Activated naive CD8-positive, alpha-beta T cell (primary cell): ENCODE measurements around the gene PPP1R1B.

Experiments
- H3K27ac Mint-ChIP-seq: one replicate; pipeline ENCODE4 v1.8.0; 2021; ENCODE audit warnings: mixed read lengths
- H3K27me3 Mint-ChIP-seq: one replicate; pipeline ENCODE4 v1.8.0; 2021; ENCODE audit warnings: mixed read lengths
- H3K36me3 Mint-ChIP-seq: one replicate; pipeline ENCODE4 v1.8.0; 2021; ENCODE audit warnings: mixed read lengths
- H3K4me1 Mint-ChIP-seq: one replicate; pipeline ENCODE4 v1.8.0; 2021; ENCODE audit warnings: low read depth, mixed read lengths
- H3K4me3 Mint-ChIP-seq: one replicate; pipeline ENCODE4 v1.8.0; 2021; ENCODE audit warnings: mild to moderate bottlenecking, mixed read lengths
- H3K9me3 Mint-ChIP-seq: one replicate; pipeline ENCODE4 v1.8.0; 2021; ENCODE audit warnings: low read depth, mixed read lengths

PPP1R1B gene

DNA sequence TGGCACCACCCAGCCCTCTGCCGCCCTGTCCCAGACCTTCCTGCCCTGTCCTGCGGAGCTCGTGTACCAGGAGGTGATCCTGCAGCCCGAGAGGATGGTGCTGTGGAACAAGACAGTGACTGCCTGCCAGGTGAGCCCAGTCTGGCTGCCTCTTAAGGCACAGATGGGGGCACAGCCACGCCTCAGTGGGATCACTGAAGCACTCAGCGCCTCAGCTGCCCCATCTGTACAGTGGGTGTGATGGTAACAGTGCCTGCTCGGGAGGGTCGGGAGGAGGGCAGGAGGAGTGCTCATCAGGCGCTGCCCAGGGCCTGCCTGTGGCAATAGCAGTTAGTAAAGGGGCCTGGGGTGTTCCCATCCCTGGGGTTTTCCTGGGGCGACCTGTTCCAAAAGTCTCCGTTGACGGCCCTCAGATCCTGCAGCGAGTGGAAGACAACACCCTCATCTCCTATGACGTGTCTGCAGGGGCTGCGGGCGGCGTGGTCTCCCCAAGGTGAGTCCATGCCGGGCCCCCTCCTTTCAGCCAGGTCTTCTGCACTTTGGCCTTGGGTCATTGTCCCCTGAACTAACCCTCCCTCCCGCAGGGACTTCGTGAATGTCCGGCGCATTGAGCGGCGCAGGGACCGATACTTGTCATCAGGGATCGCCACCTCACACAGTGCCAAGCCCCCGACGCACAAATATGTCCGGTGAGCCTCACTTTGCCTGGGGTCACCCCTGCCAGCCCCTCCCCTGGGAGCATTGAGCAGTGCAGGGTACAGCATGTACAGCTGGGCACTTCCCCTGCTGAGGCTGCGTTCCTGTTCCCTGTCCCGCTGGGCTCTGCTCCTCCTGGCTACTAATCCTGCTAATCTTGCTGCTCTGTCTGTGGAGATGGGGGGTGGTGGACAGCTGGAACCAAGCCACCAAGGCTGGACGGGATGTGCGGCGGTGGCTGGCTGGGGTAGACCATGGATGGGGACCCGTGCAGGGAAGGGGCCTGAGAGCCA is 33.9 kb downstream of the PPP1R1B start:
- Mint-ChIP-seq H3K27ac (no peak overlapping the region), H3K4me3 (no peak overlapping the region)

DNA sequence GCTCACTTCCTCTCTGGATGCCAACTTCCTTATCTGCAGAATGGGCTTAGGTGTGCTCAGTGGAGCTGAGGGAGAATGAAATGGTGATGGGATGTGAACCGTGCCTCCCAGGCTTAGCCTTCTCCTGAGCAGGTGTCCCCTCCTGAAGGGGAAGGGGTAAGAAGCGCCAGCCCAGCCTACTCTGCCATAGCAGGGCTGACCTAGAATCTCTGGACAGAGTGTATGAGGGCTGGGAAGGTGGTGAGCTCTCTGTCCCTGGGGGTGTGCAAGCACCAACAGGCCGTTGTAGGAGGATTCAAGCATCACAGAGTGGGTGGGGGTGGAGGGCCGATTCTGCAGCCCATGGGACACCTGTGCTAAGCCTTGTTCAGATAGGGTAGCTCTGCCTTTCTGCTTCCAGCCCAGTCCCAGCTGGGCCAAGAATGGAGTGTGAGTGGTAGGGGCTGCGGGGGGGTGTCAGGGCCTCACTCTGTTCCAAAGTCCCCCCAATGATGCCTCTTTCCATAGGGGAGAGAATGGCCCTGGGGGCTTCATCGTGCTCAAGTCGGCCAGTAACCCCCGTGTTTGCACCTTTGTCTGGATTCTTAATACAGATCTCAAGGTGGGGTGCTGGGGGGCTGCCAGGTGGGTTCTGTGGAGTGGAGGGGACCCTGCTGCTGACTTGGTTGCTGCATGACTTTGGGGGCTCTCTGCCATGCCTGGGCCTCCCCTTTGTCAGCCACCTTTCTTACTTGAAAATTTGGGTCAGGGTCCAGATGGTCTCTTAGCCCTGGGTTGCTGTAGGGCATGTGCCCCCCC is 35.2 kb downstream of the PPP1R1B start:
- peaks cover 44% of the 10 kb centered on the region for H3K4me1 Mint-ChIP-seq
- no peaks in the 10 kb centered on the region for H3K9me3 Mint-ChIP-seq
- H3K36me3 Mint-ChIP-seq, result no peaks in the 10 kb centered on the region
- H3K4me3 Mint-ChIP-seq, result peak overlapping the region; percentile 13
- no peaks in the 10 kb centered on the region for H3K27me3 Mint-ChIP-seq
- no peak overlapping the region for H3K27ac Mint-ChIP-seq

More for the DNA sequence above, 33.9 kb downstream of the PPP1R1B start:
- no peaks in the 10 kb centered on the region for H3K27me3 Mint-ChIP-seq
- H3K4me1 Mint-ChIP-seq, result peaks cover 41% of the 10 kb centered on the region
- no peaks in the 10 kb centered on the region for H3K9me3 Mint-ChIP-seq
- H3K36me3 Mint-ChIP-seq, result no peaks in the 10 kb centered on the region

GRCh38 chr17:39662551-39663339 is 36.0 kb downstream of the PPP1R1B start:
- Mint-ChIP-seq H3K4me1 (peaks cover 42% of the 10 kb centered on the region), H3K27ac (no peak overlapping the region), H3K4me3 (no peak overlapping the region), H3K27me3 (no peaks in the 10 kb centered on the region), H3K36me3 (no peaks in the 10 kb centered on the region), H3K9me3 (no peaks in the 10 kb centered on the region)

DNA sequence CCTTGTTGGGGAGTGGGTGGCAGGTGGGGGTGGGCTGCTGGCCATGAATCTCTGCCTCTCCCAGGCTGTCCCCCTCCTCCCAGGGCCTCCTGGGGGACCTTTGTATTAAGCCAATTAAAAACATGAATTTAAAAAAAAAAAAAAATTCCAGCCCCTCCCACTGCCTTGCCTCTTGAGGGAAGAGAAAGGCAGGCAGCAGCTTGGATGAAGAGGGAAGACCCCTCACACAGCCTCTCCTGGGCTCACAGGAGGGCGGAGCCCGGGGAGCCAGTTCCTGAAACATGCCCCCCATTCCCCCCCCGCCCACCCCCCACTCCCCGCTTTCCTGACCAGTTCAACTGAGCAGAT is 36.6 kb downstream of the PPP1R1B start:
- Mint-ChIP-seq H3K4me3 (no peak overlapping the region), H3K27me3 (no peaks in the 10 kb centered on the region), H3K4me1 (peaks cover 37% of the 10 kb centered on the region), H3K27ac (no peak overlapping the region), H3K36me3 (no peaks in the 10 kb centered on the region), H3K9me3 (no peaks in the 10 kb centered on the region)

GRCh38 chr17:39663688-39664580 is 37.2 kb downstream of the PPP1R1B start:
- Mint-ChIP-seq H3K4me3 (no peak overlapping the region), H3K9me3 (no peaks in the 10 kb centered on the region), H3K27ac (no peak overlapping the region), H3K36me3 (no peaks in the 10 kb centered on the region), H3K4me1 (peaks cover 35% of the 10 kb centered on the region), H3K27me3 (peaks cover 2% of the 10 kb centered on the region)

- Mint-ChIP-seq H3K4me1 (peaks cover 28% of the 10 kb centered on the region), H3K4me3 (no peak within 1 kb of the TSS), H3K27me3 (peaks cover 2% of the 10 kb centered on the region), H3K36me3 (no peaks in the 10 kb centered on the region), H3K9me3 (no peaks in the 10 kb centered on the region), H3K27ac (no peak within 1 kb of the TSS)
Observed at GRCh38 chr17:39664581-39665561, 38.1 kb downstream of the PPP1R1B start, which contains the start of gene TCAP. Gene TCAP (plus strand): TSS chr17:39665349. CDS start chr17:39665360, 11 bp downstream.

- Mint-ChIP-seq H3K36me3 (no peaks in the 10 kb centered on the region), H3K4me3 (no peak overlapping the region), H3K27ac (no peak overlapping the region), H3K27me3 (peaks cover 2% of the 10 kb centered on the region), H3K4me1 (peaks cover 22% of the 10 kb centered on the region), H3K9me3 (no peaks in the 10 kb centered on the region)
Observed at GRCh38 chr17:39665642-39666224, 39.0 kb downstream of the PPP1R1B start.

DNA sequence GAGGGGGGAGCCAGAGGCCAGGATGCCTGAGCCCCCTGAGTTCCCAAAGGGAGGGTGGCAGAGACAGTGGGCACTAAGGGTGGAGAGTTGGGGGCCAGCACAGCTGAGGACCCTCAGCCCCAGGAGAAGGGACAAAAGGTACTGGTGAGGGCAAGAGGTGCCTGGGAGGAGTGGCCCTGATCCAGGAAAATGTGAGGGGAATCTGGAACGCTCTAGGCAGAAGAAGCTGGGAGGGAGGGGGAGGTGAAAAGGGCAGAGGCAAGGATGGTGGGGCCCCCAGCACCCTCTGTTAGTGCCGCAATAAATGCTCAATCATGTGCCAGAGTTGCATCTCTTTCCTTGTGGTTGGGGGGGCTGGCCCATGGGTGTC is 39.5 kb downstream of the PPP1R1B start:
- Mint-ChIP-seq H3K27ac (no peak overlapping the region), H3K4me3 (no peak overlapping the region), H3K27me3 (peaks cover 2% of the 10 kb centered on the region), H3K9me3 (no peaks in the 10 kb centered on the region), H3K36me3 (no peaks in the 10 kb centered on the region), H3K4me1 (peaks cover 17% of the 10 kb centered on the region)

- Mint-ChIP-seq H3K4me1 (peaks cover 13% of the 10 kb centered on the region), H3K27me3 (peaks cover 2% of the 10 kb centered on the region), H3K27ac (no peak overlapping the region), H3K36me3 (no peaks in the 10 kb centered on the region), H3K9me3 (no peaks in the 10 kb centered on the region), H3K4me3 (peak overlapping the region; percentile 27)
Observed at GRCh38 chr17:39666601-39667261, 40.0 kb downstream of the PPP1R1B start.

GRCh38 chr17:39667262-39667944 is 40.7 kb downstream of the PPP1R1B start:
- H3K4me3 Mint-ChIP-seq, result peak overlapping the region; percentile 57
- no peaks in the 10 kb centered on the region for H3K9me3 Mint-ChIP-seq
- H3K27me3 Mint-ChIP-seq, result peaks cover 2% of the 10 kb centered on the region
- peaks cover 16% of the 10 kb centered on the region for H3K4me1 Mint-ChIP-seq
- no peak overlapping the region for H3K27ac Mint-ChIP-seq
- H3K36me3 Mint-ChIP-seq, result no peaks in the 10 kb centered on the region

GRCh38 chr17:39667945-39668924 is 41.5 kb downstream of the PPP1R1B start, which contains the start of gene PNMT:
Gene PNMT (plus strand): TSS chr17:39668453. CDS start chr17:39668476, 23 bp downstream.
- H3K9me3 Mint-ChIP-seq, result no peaks in the 10 kb centered on the region
- peaks cover 16% of the 10 kb centered on the region for H3K4me1 Mint-ChIP-seq
- peak within 1 kb of the TSS; percentile 73 for H3K4me3 Mint-ChIP-seq
- no peaks in the 10 kb centered on the region for H3K36me3 Mint-ChIP-seq
- H3K27me3 Mint-ChIP-seq, result peaks cover 2% of the 10 kb centered on the region
- H3K27ac Mint-ChIP-seq, result no peak within 1 kb of the TSS
